OCI-LY1 (cell line): Measurements from ENCODE around the gene MACF1.

Experiments used
- H2AFZ ChIP-seq: fragments of 200-600 bp; sonication (generic), shearing (Covaris generic); 2 replicates; pipeline ENCODE4 v1.6.0; 2014; ENCODE audit warnings: antibody characterized with exemption, mild to moderate bottlenecking, low read length
- H3F3A ChIP-seq: fragments of 200-600 bp; sonication (generic), shearing (Covaris generic); 2 replicates; pipeline ENCODE4 v1.6.0; 2014; ENCODE audit warnings: mild to moderate bottlenecking, antibody characterized with exemption, low read length, moderate library complexity; ENCODE audit not compliant: insufficient read depth
- H3K27ac ChIP-seq: fragments of 200-600 bp; sonication (generic); 2 replicates; pipeline ENCODE4 v1.5.1; 2014; ENCODE audit warnings: low read length, mixed run types, mild to moderate bottlenecking, low read depth; ENCODE audit not compliant: poor library complexity, severe bottlenecking
- H3K27me3 ChIP-seq: fragments of 200-600 bp; sonication (generic); 2 replicates; pipeline ENCODE4 v1.6.0; 2014; ENCODE audit warnings: antibody characterized with exemption, mild to moderate bottlenecking, low read length, moderate library complexity; ENCODE audit not compliant: insufficient read depth
- H3K36me3 ChIP-seq: fragments of 200-600 bp; sonication (generic); 2 replicates; pipeline ENCODE4 v1.6.1; 2014; ENCODE audit warnings: mild to moderate bottlenecking, antibody characterized with exemption, low read length, moderate library complexity, mixed read lengths; ENCODE audit not compliant: insufficient read depth
- H3K4me1 ChIP-seq: fragments of 200-600 bp; sonication (generic); 2 replicates; pipeline ENCODE4 v1.5.1; 2014; ENCODE audit warnings: mild to moderate bottlenecking, low read length, moderate library complexity; ENCODE audit not compliant: insufficient read depth, severe bottlenecking
- H3K4me2 ChIP-seq: fragments of 200-600 bp; sonication (generic), shearing (Covaris generic); 2 replicates; pipeline ENCODE4 v1.6.1; 2014; ENCODE audit warnings: low read length
- H3K4me3 ChIP-seq: fragments of 200-600 bp; sonication (generic); 2 replicates; pipeline ENCODE4 v1.5.1; 2014; ENCODE audit warnings: low read length, low read depth, mild to moderate bottlenecking, mixed read lengths; ENCODE audit not compliant: poor library complexity, severe bottlenecking
- H3K79me2 ChIP-seq: fragments of 200-600 bp; shearing (Covaris generic); 2 replicates; pipeline ENCODE4 v1.6.1; 2016; ENCODE audit warnings: mixed run types, low read length, mixed read lengths; ENCODE audit not compliant: insufficient read depth
- H3K9ac ChIP-seq: fragments of 200-600 bp; sonication (generic), shearing (Covaris generic); 2 replicates; pipeline ENCODE4 v1.6.1; 2014; ENCODE audit warnings: mild to moderate bottlenecking, low read length, mixed read lengths
- H3K9me2 ChIP-seq: fragments of 200-600 bp; sonication (generic), shearing (Covaris generic); 2 replicates; pipeline ENCODE4 v1.6.1; 2014; ENCODE audit warnings: low read depth, mild to moderate bottlenecking, low read length, mixed read lengths
- H3K9me3 ChIP-seq: fragments of 200-600 bp; shearing (Covaris generic); 2 replicates; pipeline ENCODE4 v1.6.1; 2014; ENCODE audit warnings: low read length, mixed read lengths
- H4K20me1 ChIP-seq: fragments of 200-600 bp; sonication (generic), shearing (Covaris generic); 2 replicates; pipeline ENCODE4 v1.6.0; 2016; ENCODE audit warnings: mild to moderate bottlenecking, low read length; ENCODE audit not compliant: insufficient read depth
- CTCF ChIP-seq: fragments of 200-600 bp; sonication (generic), shearing (Covaris generic); IDR thresholded peaks from 2 replicates; pipeline ENCODE4 v1.5.1; 2017; ENCODE audit warnings: mild to moderate bottlenecking, antibody characterized with exemption, low read length, moderate library complexity, mixed read lengths
- EZH2 ChIP-seq: fragments of 200-600 bp; sonication (generic), shearing (Covaris generic); IDR thresholded peaks from 2 replicates; pipeline ENCODE4 v1.8.0; 2017; ENCODE audit warnings: borderline replicate concordance, mixed run types, mild to moderate bottlenecking, antibody characterized with exemption, low read length, moderate library complexity, mixed read lengths

MACF1 gene

GRCh38 chr1:39277879-39278278 is 73.4 kb downstream of the MACF1 start:
- H4K20me1 ChIP-seq: no peaks in the 10 kb centered on the region
- H3K36me3 ChIP-seq: peaks cover 2% of the 10 kb centered on the region; the same call in 1 of the 2 replicates
- no peaks in the 10 kb centered on the region for H3K4me1 ChIP-seq
- TF ChIP-seq CTCF: no peak
- no peak for TF ChIP-seq EZH2
- H3K9ac ChIP-seq: no peak overlapping the region
- no peaks in the 10 kb centered on the region for H3F3A ChIP-seq
- H3K79me2 ChIP-seq: no peaks in the 10 kb centered on the region
- no peak overlapping the region for H2AFZ ChIP-seq
- H3K27ac ChIP-seq: no peak overlapping the region
- no peaks in the 10 kb centered on the region for H3K27me3 ChIP-seq
- H3K9me3 ChIP-seq: no peaks in the 10 kb centered on the region
- no peak overlapping the region for H3K4me2 ChIP-seq
- no peak overlapping the region for H3K4me3 ChIP-seq
- H3K9me2 ChIP-seq: no peaks in the 10 kb centered on the region

GRCh38 chr1:39282537-39283216 is 78.2 kb downstream of the MACF1 start:
- Histone ChIP-seq H3K79me2 (no peaks in the 10 kb centered on the region), H3K4me2 (no peak overlapping the region), H3K9me3 (no peaks in the 10 kb centered on the region), H3K27me3 (no peaks in the 10 kb centered on the region), H3K4me3 (no peak overlapping the region), H3K36me3 (peaks cover 48% of the 10 kb centered on the region), H2AFZ (no peak overlapping the region), H3F3A (no peaks in the 10 kb centered on the region), H3K9ac (no peak overlapping the region), H3K27ac (no peak overlapping the region), H3K9me2 (no peaks in the 10 kb centered on the region), H4K20me1 (no peaks in the 10 kb centered on the region), H3K4me1 (no peaks in the 10 kb centered on the region)
- TF ChIP-seq CTCF (no peak), EZH2 (no peak)

- no peaks in the 10 kb centered on the region for H3K4me1 ChIP-seq
- no peak overlapping the region for H3K4me3 ChIP-seq
- no peak overlapping the region for H3K27ac ChIP-seq
- no peak overlapping the region for H2AFZ ChIP-seq
- no peaks in the 10 kb centered on the region for H3K9me3 ChIP-seq
- H3K27me3 ChIP-seq: no peaks in the 10 kb centered on the region
- no peaks in the 10 kb centered on the region for H4K20me1 ChIP-seq
- H3K9me2 ChIP-seq: no peaks in the 10 kb centered on the region
- no peaks in the 10 kb centered on the region for H3K79me2 ChIP-seq
- H3F3A ChIP-seq: no peaks in the 10 kb centered on the region
- peaks cover 59% of the 10 kb centered on the region for H3K36me3 ChIP-seq
- H3K4me2 ChIP-seq: no peak overlapping the region
- no peak overlapping the region for H3K9ac ChIP-seq
- TF ChIP-seq CTCF (no peak), EZH2 (no peak)
These were observed 79.4 kb downstream of the MACF1 start for GRCh38 chr1:39283858-39284257.
